DOHH2 (cell line): Measurements from ENCODE around the gene SLC33A1.

Source experiments
- CTCF ChIP-seq: fragments of 200-600 bp; sonication (generic); IDR thresholded peaks from one replicate; pipeline ENCODE4 v1.5.1; 2014; ENCODE audit warnings: antibody characterized with exemption, mild to moderate bottlenecking, low read depth, low read length; ENCODE audit not compliant: poor library complexity, severe bottlenecking
- EZH2phosphoT487 ChIP-seq: fragments of 200-600 bp; sonication (generic); IDR thresholded peaks from 2 replicates; pipeline ENCODE4 v1.6.1; 2017; ENCODE audit warnings: borderline replicate concordance, mild to moderate bottlenecking, antibody characterized with exemption, low read length, moderate library complexity, mixed read lengths

- TF ChIP-seq CTCF (no peak), EZH2phosphoT487 (no peak)
Measured at GRCh38 chr3:155780291-155780690, 73.9 kb downstream of the SLC33A1 start.
